ENCODE measurements around the gene ARHGAP32. TPM values are rescaled to one million over a fixed set of nuclear protein-coding genes. Genes with fewer than 3 reads are reported as not detected.

Gene ARHGAP32
- total RNA-seq, 4 donors from 2014 or later: 10.9 to 28.0 (median 19.2) TPM

- DNase-seq (ENCODE audit: low spot score in 2 of 2): no peak
- Histone ChIP-seq H3K27ac (no peak overlapping the region), H3K9me3 (peaks cover 0 to 33% (median 15%) of the 10 kb centered on the region in 4 donors), H3K36me3 (peaks cover 0 to 19% (median 0%) of the 10 kb centered on the region in 3 donors), H3K4me1 (no peaks in the 10 kb centered on the region), H3K4me3 (no peak overlapping the region), H3K27me3 (no peaks in the 10 kb centered on the region)
- TF ChIP-seq EP300 (IDR thresholded peaks at IDR 0.05): no peak
- TF ChIP-seq POLR2A (IDR thresholded peaks at IDR 0.05): no peak
- WGBS, 2 donors: 84 to 92% methylated on average over 1 of the region's 1 CpG
Observed at GRCh38 chr11:129086976-129087375, 105.1 kb downstream of the ARHGAP32 start.

- no peak for DNase-seq (ENCODE audit: low spot score in 2 of 2)
- no peak overlapping the region for H3K4me3 ChIP-seq
- WGBS, 2 donors: 68 to 89% methylated on average over 4 to 5 of the region's 5 CpGs
- no peaks in the 10 kb centered on the region for H3K4me1 ChIP-seq
- peaks cover 0 to 6% (median 0%) of the 10 kb centered on the region in 3 donors for H3K36me3 ChIP-seq
- peaks cover 0 to 16% (median 5%) of the 10 kb centered on the region in 4 donors for H3K9me3 ChIP-seq
- H3K27me3 ChIP-seq: no peaks in the 10 kb centered on the region
- TF ChIP-seq CTCF (IDR thresholded peaks at IDR 0.05) (no peak), EP300 (IDR thresholded peaks at IDR 0.05) (no peak), POLR2A (IDR thresholded peaks at IDR 0.05) (no peak)
- H3K27ac ChIP-seq: no peak overlapping the region
Observed at GRCh38 chr11:129077191-129077590, 114.9 kb downstream of the ARHGAP32 start.

GRCh38 chr11:129075757-129076156 is 116.4 kb downstream of the ARHGAP32 start:
- TF ChIP-seq POLR2A (IDR thresholded peaks at IDR 0.05) (no peak), EP300 (IDR thresholded peaks at IDR 0.05) (no peak), CTCF (IDR thresholded peaks at IDR 0.05) (no peak)
- peaks cover 0 to 12% (median 2%) of the 10 kb centered on the region in 4 donors for H3K9me3 ChIP-seq
- peaks cover 0 to 6% (median 0%) of the 10 kb centered on the region in 3 donors for H3K36me3 ChIP-seq
- H3K27me3 ChIP-seq: no peaks in the 10 kb centered on the region
- no peak overlapping the region for H3K27ac ChIP-seq
- H3K4me3 ChIP-seq: no peak overlapping the region
- 94 to 95% methylated on average over 7 of the region's 7 CpGs for WGBS, 2 donors
- no peaks in the 10 kb centered on the region for H3K4me1 ChIP-seq
- DNase-seq (ENCODE audit: low spot score in 2 of 2): no peak

- Histone ChIP-seq H3K27ac (no peak overlapping the region), H3K27me3 (no peaks in the 10 kb centered on the region), H3K9me3 (no peaks in the 10 kb centered on the region), H3K36me3 (peaks cover 0 to 34% (median 0%) of the 10 kb centered on the region in 3 donors), H3K4me3 (no peak overlapping the region), H3K4me1 (no peaks in the 10 kb centered on the region)
- WGBS, 2 donors: 87 to 94% methylated on average over 2 of the region's 2 CpGs
- no peak for DNase-seq (ENCODE audit: low spot score in 2 of 2)
- no peak for TF ChIP-seq CTCF (IDR thresholded peaks at IDR 0.05)
- no peak for TF ChIP-seq EP300 (IDR thresholded peaks at IDR 0.05)
- no peak for TF ChIP-seq POLR2A (IDR thresholded peaks at IDR 0.05)
Observed at GRCh38 chr11:129067454-129067853, 124.7 kb downstream of the ARHGAP32 start.

- 69 to 72% methylated on average over 1 of the region's 1 CpG for WGBS, 2 donors
- Histone ChIP-seq H3K36me3 (peaks cover 0 to 32% (median 0%) of the 10 kb centered on the region in 3 donors), H3K4me1 (no peaks in the 10 kb centered on the region), H3K4me3 (no peak overlapping the region), H3K27me3 (no peaks in the 10 kb centered on the region), H3K27ac (no peak overlapping the region), H3K9me3 (no peaks in the 10 kb centered on the region)
- TF ChIP-seq CTCF (IDR thresholded peaks at IDR 0.05) (no peak), EP300 (IDR thresholded peaks at IDR 0.05) (no peak), POLR2A (IDR thresholded peaks at IDR 0.05) (no peak)
- no peak for DNase-seq (ENCODE audit: low spot score in 2 of 2)
Observed at GRCh38 chr11:129066229-129066628, 125.9 kb downstream of the ARHGAP32 start.

GRCh38 chr11:129063118-129063517 is 129.0 kb downstream of the ARHGAP32 start:
- Histone ChIP-seq H3K9me3 (no peaks in the 10 kb centered on the region), H3K27ac (no peak overlapping the region), H3K27me3 (no peaks in the 10 kb centered on the region), H3K36me3 (peaks cover 0 to 32% (median 0%) of the 10 kb centered on the region in 3 donors), H3K4me3 (no peak overlapping the region), H3K4me1 (no peaks in the 10 kb centered on the region)
- TF ChIP-seq EP300 (IDR thresholded peaks at IDR 0.05): no peak
- TF ChIP-seq CTCF (IDR thresholded peaks at IDR 0.05): no peak
- no peak for TF ChIP-seq POLR2A (IDR thresholded peaks at IDR 0.05)
- DNase-seq (ENCODE audit: low spot score in 2 of 2): no peak
